NCI-H748 (cell line): ENCODE measurements around the gene SCGB3A1.

Experiments used
- DNase-seq: peaks from one replicate; lab custom pipeline; 2025; ENCODE audit not compliant: unreplicated experiment; lab: John Stamatoyannopoulos, UW

SCGB3A1 gene

GRCh38 chr5:180590543-180591310 is 572 bp downstream of the SCGB3A1 start:
- peak; percentile 32 for DNase-seq

GRCh38 chr5:180589771-180590542 is 1.3 kb downstream of the SCGB3A1 start:
- peak; percentile 44 for DNase-seq

GRCh38 chr5:180586870-180587269 is 4.4 kb downstream of the SCGB3A1 start:
- no peak for DNase-seq

GRCh38 chr5:180586204-180586603 is 5.1 kb downstream of the SCGB3A1 start:
- DNase-seq = no peak

- no peak for DNase-seq
These were observed 7.6 kb downstream of the SCGB3A1 start for GRCh38 chr5:180583738-180584137.

- DNase-seq = no peak
These were observed 10.6 kb downstream of the SCGB3A1 start for GRCh38 chr5:180580681-180581080.

GRCh38 chr5:180575571-180575970 is 15.7 kb downstream of the SCGB3A1 start:
- no peak for DNase-seq

GRCh38 chr5:180568914-180569313 is 22.4 kb downstream of the SCGB3A1 start:
- no peak for DNase-seq

- DNase-seq = no peak
These were observed 27.3 kb downstream of the SCGB3A1 start for GRCh38 chr5:180563994-180564393.

GRCh38 chr5:180558232-180558631 is 33.1 kb downstream of the SCGB3A1 start:
- DNase-seq = no peak

GRCh38 chr5:180557217-180557809 is 34.0 kb downstream of the SCGB3A1 start:
- no peak for DNase-seq

- no peak for DNase-seq
These were observed 36.0 kb downstream of the SCGB3A1 start for GRCh38 chr5:180555168-180555921.

- DNase-seq = no peak
These were observed 37.8 kb downstream of the SCGB3A1 start for GRCh38 chr5:180553530-180553929.

- DNase-seq = no peak
These were observed 42.7 kb downstream of the SCGB3A1 start for GRCh38 chr5:180548563-180548962.

- DNase-seq = no peak
These were observed 46.1 kb downstream of the SCGB3A1 start for GRCh38 chr5:180545248-180545647.

- no peak for DNase-seq
These were observed 49.6 kb downstream of the SCGB3A1 start for GRCh38 chr5:180541710-180542109.
